Measurements from ENCODE around the gene FGFR4. TPM values are rescaled to one million over a fixed set of nuclear protein-coding genes. Genes with fewer than 3 reads are reported as not detected.

The FGFR4 gene
- 0.29 TPM for polyA plus RNA-seq (2013)

DNA sequence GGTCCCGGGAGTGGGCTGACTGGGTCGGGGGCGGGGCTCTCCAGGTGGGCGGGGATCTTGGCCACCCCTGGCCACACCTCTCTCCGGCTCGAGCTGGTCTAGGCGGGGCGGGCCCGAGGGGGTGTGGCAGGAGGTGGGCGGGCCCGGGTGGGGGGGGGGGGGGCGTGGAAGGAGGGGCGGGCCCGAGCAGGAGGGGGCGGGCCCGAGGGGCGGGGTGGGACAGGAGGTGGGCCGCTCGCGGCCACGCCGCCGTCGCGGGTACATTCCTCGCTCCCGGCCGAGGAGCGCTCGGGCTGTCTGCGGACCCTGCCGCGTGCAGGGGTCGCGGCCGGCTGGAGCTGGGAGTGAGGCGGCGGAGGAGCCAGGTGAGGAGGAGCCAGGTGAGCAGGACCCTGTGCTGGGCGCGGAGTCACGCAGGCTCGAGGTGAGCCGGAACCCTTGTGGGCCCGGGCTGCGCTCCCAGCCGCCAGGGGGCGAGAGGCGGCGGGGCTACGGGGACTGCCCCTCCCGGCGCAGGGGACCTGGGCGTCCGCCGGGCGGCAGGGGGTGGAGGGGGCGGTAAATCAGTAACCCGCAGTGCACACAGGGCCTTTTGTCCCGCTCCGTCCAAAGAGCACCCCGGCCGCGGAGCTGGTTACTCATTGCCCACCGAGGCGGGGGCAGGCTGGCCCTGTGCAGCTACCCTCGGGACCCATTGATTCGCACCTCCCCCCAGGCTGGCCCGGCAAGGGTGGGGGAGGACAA lies at the start of gene FGFR4:
FGFR4 (plus strand) TSS at position 262 of the 744 bp plus-strand sequence. CDS start 2,688 bp downstream, outside the sequence.
- H3K4me1 ChIP-seq (ENCODE audit: control extremely low read depth in 1 of 4, control insufficient read depth in 4 of 4, insufficient read depth in 4 of 4, low read length in 3 of 4) = peaks cover 0 to 15% (median 12%) of the 10 kb centered on the region in 4 experiments
- ChIA-PET POLR2A (interaction anchor here (0.6 kb wide), 1 partner anchor 146 kb away, joined by 3 read pairs; no protein-coding TSS in a partner anchor), CTCF (interaction anchor here (0.6 to 3.7 kb wide), 10 partner anchors 12 to 426 kb away, joined by 3 to 15 read pairs (median 6); no protein-coding TSS in a partner anchor)
- H3K36me3 ChIP-seq (ENCODE audit: control insufficient read depth in 4 of 4, insufficient read depth in 4 of 4, low read length in 3 of 4) = no peaks in the 10 kb centered on the region
- no peaks in the 10 kb centered on the region for H3K9me3 ChIP-seq (ENCODE audit: control extremely low read depth in 1 of 5, control insufficient read depth in 4 of 5, insufficient read depth in 2 of 5, low read depth in 1 of 5, low read length in 4 of 5)
- WGBS (ENCODE audit: insufficient coverage) = 2% methylated on average over 27 of the region's 68 CpGs
- DNase-seq = peak; percentile 71 to 79 (median 74)
- H3K4me3 ChIP-seq (ENCODE audit: control insufficient read depth in 1 of 7, extremely low read depth in 1 of 7, insufficient read depth in 4 of 7, low read depth in 2 of 7, low read length in 6 of 7) = peak within 1 kb of the TSS in 6 of 7 experiments; percentile 19 to 72 (median 48)
- no peak within 1 kb of the TSS for H3K27ac ChIP-seq (ENCODE audit: insufficient read depth in 1 of 2, low read depth in 1 of 2, low read length in 2 of 2, poor library complexity in 1 of 2, severe bottlenecking in 2 of 2)
- H3K27me3 ChIP-seq (replicated peaks in 2 of 5; ENCODE audit: control insufficient read depth in 4 of 5, insufficient read depth in 5 of 5, low read length in 4 of 5) = peaks cover 0 to 29% (median 9%) of the 10 kb centered on the region in 5 experiments

- ChIA-PET POLR2A (no interaction called here), CTCF (no interaction called here)
- Histone ChIP-seq H3K27ac (ENCODE audit: insufficient read depth in 1 of 2, low read depth in 1 of 2, low read length in 2 of 2, poor library complexity in 1 of 2, severe bottlenecking in 2 of 2) (no peak overlapping the region), H3K27me3 (replicated peaks in 2 of 5; ENCODE audit: control insufficient read depth in 4 of 5, insufficient read depth in 5 of 5, low read length in 4 of 5) (no peaks in the 10 kb centered on the region), H3K4me3 (ENCODE audit: control insufficient read depth in 1 of 7, extremely low read depth in 1 of 7, insufficient read depth in 4 of 7, low read depth in 2 of 7, low read length in 6 of 7) (no peak overlapping the region), H3K9me3 (ENCODE audit: control extremely low read depth in 1 of 5, control insufficient read depth in 4 of 5, insufficient read depth in 2 of 5, low read depth in 1 of 5, low read length in 4 of 5) (no peaks in the 10 kb centered on the region), H3K36me3 (ENCODE audit: control insufficient read depth in 4 of 4, insufficient read depth in 4 of 4, low read length in 3 of 4) (peaks cover 8 to 45% (median 24%) of the 10 kb centered on the region in 4 experiments), H3K4me1 (ENCODE audit: control extremely low read depth in 1 of 4, control insufficient read depth in 4 of 4, insufficient read depth in 4 of 4, low read length in 3 of 4) (no peaks in the 10 kb centered on the region)
- no peak for DNase-seq
- WGBS (ENCODE audit: insufficient coverage) = 93% methylated on average over 4 of the region's 5 CpGs
These were observed 49.8 kb upstream of the FGFR4 start for GRCh38 chr5:177036921-177037320.

GRCh38 chr5:177040814-177041420 lies 45.8 kb upstream of the FGFR4 start:
- no peak overlapping the region for H3K27ac ChIP-seq (ENCODE audit: insufficient read depth in 1 of 2, low read depth in 1 of 2, low read length in 2 of 2, poor library complexity in 1 of 2, severe bottlenecking in 2 of 2)
- H3K4me1 ChIP-seq (ENCODE audit: control extremely low read depth in 1 of 4, control insufficient read depth in 4 of 4, insufficient read depth in 4 of 4, low read length in 3 of 4) = no peaks in the 10 kb centered on the region
- H3K4me3 ChIP-seq (ENCODE audit: control insufficient read depth in 1 of 7, extremely low read depth in 1 of 7, insufficient read depth in 4 of 7, low read depth in 2 of 7, low read length in 6 of 7) = no peak overlapping the region
- no peak for DNase-seq
- H3K27me3 ChIP-seq (replicated peaks in 2 of 5; ENCODE audit: control insufficient read depth in 4 of 5, insufficient read depth in 5 of 5, low read length in 4 of 5) = no peaks in the 10 kb centered on the region
- POLR2A ChIA-PET = no interaction called here
- CTCF ChIA-PET = no interaction called here
- H3K9me3 ChIP-seq (ENCODE audit: control extremely low read depth in 1 of 5, control insufficient read depth in 4 of 5, insufficient read depth in 2 of 5, low read depth in 1 of 5, low read length in 4 of 5) = no peaks in the 10 kb centered on the region
- peaks cover 8 to 69% (median 38%) of the 10 kb centered on the region in 4 experiments for H3K36me3 ChIP-seq (ENCODE audit: control insufficient read depth in 4 of 4, insufficient read depth in 4 of 4, low read length in 3 of 4)
- 100% methylated on average over 3 of the region's 3 CpGs for WGBS (ENCODE audit: insufficient coverage)

- no peaks in the 10 kb centered on the region for H3K27me3 ChIP-seq (replicated peaks in 2 of 5; ENCODE audit: control insufficient read depth in 4 of 5, insufficient read depth in 5 of 5, low read length in 4 of 5)
- H3K4me3 ChIP-seq (ENCODE audit: control insufficient read depth in 1 of 7, extremely low read depth in 1 of 7, insufficient read depth in 4 of 7, low read depth in 2 of 7, low read length in 6 of 7) = no peak overlapping the region
- H3K4me1 ChIP-seq (ENCODE audit: control extremely low read depth in 1 of 4, control insufficient read depth in 4 of 4, insufficient read depth in 4 of 4, low read length in 3 of 4) = no peaks in the 10 kb centered on the region
- no peaks in the 10 kb centered on the region for H3K9me3 ChIP-seq (ENCODE audit: control extremely low read depth in 1 of 5, control insufficient read depth in 4 of 5, insufficient read depth in 2 of 5, low read depth in 1 of 5, low read length in 4 of 5)
- peaks cover 5 to 61% (median 38%) of the 10 kb centered on the region in 4 experiments for H3K36me3 ChIP-seq (ENCODE audit: control insufficient read depth in 4 of 4, insufficient read depth in 4 of 4, low read length in 3 of 4)
- WGBS (ENCODE audit: insufficient coverage) = 100% methylated on average over 1 of the region's 2 CpGs
- no peak overlapping the region for H3K27ac ChIP-seq (ENCODE audit: insufficient read depth in 1 of 2, low read depth in 1 of 2, low read length in 2 of 2, poor library complexity in 1 of 2, severe bottlenecking in 2 of 2)
- no peak for DNase-seq
- POLR2A ChIA-PET = no interaction called here
- CTCF ChIA-PET = no interaction called here
These were observed 44.8 kb upstream of the FGFR4 start for GRCh38 chr5:177041936-177042335.

DNA sequence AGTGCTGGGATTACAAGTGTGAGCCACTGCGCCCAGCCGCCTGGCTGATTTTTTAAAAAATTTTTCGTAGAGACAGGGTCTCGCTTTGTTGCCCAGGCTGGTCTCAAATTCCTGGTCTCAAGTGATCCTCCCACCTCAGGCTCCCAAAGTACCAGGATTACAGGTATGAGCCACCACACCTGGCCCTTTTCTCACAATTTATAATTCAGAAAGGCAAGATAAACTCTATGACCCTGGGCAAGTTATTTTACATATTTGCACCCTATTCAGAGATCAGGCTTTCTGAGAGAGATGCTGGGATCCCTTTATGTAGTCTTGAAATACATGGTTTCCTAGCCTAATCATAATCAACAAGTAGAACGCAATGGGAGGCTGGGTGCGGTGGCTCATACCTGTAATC lies 43.6 kb upstream of the FGFR4 start:
- H3K27ac ChIP-seq (ENCODE audit: insufficient read depth in 1 of 2, low read depth in 1 of 2, low read length in 2 of 2, poor library complexity in 1 of 2, severe bottlenecking in 2 of 2) = no peak overlapping the region
- ChIA-PET CTCF (interaction anchor here (1.1 kb wide), 1 partner anchor 106 kb away, joined by 3 read pairs; no protein-coding TSS in a partner anchor), POLR2A (no interaction called here)
- peaks cover 5 to 53% (median 41%) of the 10 kb centered on the region in 4 experiments for H3K36me3 ChIP-seq (ENCODE audit: control insufficient read depth in 4 of 4, insufficient read depth in 4 of 4, low read length in 3 of 4)
- H3K4me3 ChIP-seq (ENCODE audit: control insufficient read depth in 1 of 7, extremely low read depth in 1 of 7, insufficient read depth in 4 of 7, low read depth in 2 of 7, low read length in 6 of 7) = no peak overlapping the region
- no peak for DNase-seq
- H3K4me1 ChIP-seq (ENCODE audit: control extremely low read depth in 1 of 4, control insufficient read depth in 4 of 4, insufficient read depth in 4 of 4, low read length in 3 of 4) = no peaks in the 10 kb centered on the region
- H3K27me3 ChIP-seq (replicated peaks in 2 of 5; ENCODE audit: control insufficient read depth in 4 of 5, insufficient read depth in 5 of 5, low read length in 4 of 5) = no peaks in the 10 kb centered on the region
- H3K9me3 ChIP-seq (ENCODE audit: control extremely low read depth in 1 of 5, control insufficient read depth in 4 of 5, insufficient read depth in 2 of 5, low read depth in 1 of 5, low read length in 4 of 5) = no peaks in the 10 kb centered on the region
- WGBS (ENCODE audit: insufficient coverage) = 98% methylated on average over 6 of the region's 6 CpGs

DNA sequence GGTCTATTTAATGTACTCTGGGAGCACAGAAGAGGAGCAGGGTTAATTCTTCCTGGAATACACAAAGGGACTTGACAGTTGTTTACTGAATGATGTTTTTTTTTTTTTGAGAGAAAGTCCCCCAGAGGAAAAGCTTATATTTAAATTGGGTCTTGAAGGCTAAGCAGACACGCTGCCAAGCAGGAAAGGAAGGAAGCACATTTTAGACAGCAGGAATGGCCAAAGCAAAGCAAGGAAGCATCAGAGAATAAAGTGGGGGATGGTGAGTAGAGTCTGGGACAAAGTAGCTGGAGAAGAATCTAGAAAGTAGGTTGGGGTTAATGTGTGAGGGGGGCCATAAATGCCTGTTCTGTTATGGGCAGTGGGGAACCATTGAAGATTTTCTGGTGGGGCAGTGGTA lies 42.8 kb upstream of the FGFR4 start:
- H3K9me3 ChIP-seq (ENCODE audit: control extremely low read depth in 1 of 5, control insufficient read depth in 4 of 5, insufficient read depth in 2 of 5, low read depth in 1 of 5, low read length in 4 of 5) = no peaks in the 10 kb centered on the region
- H3K27ac ChIP-seq (ENCODE audit: insufficient read depth in 1 of 2, low read depth in 1 of 2, low read length in 2 of 2, poor library complexity in 1 of 2, severe bottlenecking in 2 of 2) = peak overlapping the region in 1 of 2 experiments; percentile 34
- WGBS (ENCODE audit: insufficient coverage) = 56% methylated on average over 1 of the region's 1 CpG
- H3K27me3 ChIP-seq (replicated peaks in 2 of 5; ENCODE audit: control insufficient read depth in 4 of 5, insufficient read depth in 5 of 5, low read length in 4 of 5) = no peaks in the 10 kb centered on the region
- POLR2A ChIA-PET = no interaction called here
- H3K36me3 ChIP-seq (ENCODE audit: control insufficient read depth in 4 of 4, insufficient read depth in 4 of 4, low read length in 3 of 4) = peaks cover 5 to 52% (median 43%) of the 10 kb centered on the region in 4 experiments
- CTCF ChIA-PET = interaction anchor here (1.0 to 1.3 kb wide), 2 partner anchors 10 to 28 kb away, joined by 3 to 7 read pairs; no protein-coding TSS in a partner anchor
- no peak overlapping the region for H3K4me3 ChIP-seq (ENCODE audit: control insufficient read depth in 1 of 7, extremely low read depth in 1 of 7, insufficient read depth in 4 of 7, low read depth in 2 of 7, low read length in 6 of 7)
- no peaks in the 10 kb centered on the region for H3K4me1 ChIP-seq (ENCODE audit: control extremely low read depth in 1 of 4, control insufficient read depth in 4 of 4, insufficient read depth in 4 of 4, low read length in 3 of 4)
- no peak for DNase-seq

DNA sequence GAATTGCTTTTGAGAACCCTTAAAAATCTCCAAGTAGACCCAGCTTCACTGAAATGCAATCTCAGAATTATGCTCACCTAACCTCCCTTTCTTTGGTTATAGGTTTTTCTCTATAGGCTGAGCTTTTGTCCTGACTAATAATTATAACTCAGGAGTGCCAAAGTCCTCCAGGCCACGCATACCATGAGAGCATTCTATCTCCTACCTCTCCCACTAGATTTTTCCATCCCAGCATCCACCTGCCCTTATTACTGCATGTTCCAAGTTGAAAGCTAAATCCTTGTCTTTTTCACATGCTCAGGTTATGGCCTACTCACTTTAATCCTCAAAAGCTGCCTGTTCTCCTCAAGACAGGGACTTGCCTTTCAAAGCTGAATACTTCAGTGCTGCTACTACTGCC lies 42.1 kb upstream of the FGFR4 start:
- WGBS (ENCODE audit: insufficient coverage) = 100% methylated on average over 1 of the region's 1 CpG
- no peak for DNase-seq
- H3K4me3 ChIP-seq (ENCODE audit: control insufficient read depth in 1 of 7, extremely low read depth in 1 of 7, insufficient read depth in 4 of 7, low read depth in 2 of 7, low read length in 6 of 7) = no peak overlapping the region
- no peak overlapping the region for H3K27ac ChIP-seq (ENCODE audit: insufficient read depth in 1 of 2, low read depth in 1 of 2, low read length in 2 of 2, poor library complexity in 1 of 2, severe bottlenecking in 2 of 2)
- ChIA-PET POLR2A (no interaction called here), CTCF (interaction anchor here (1.0 to 1.3 kb wide), 2 partner anchors 11 to 27 kb away, joined by 3 to 7 read pairs; no protein-coding TSS in a partner anchor)
- no peaks in the 10 kb centered on the region for H3K4me1 ChIP-seq (ENCODE audit: control extremely low read depth in 1 of 4, control insufficient read depth in 4 of 4, insufficient read depth in 4 of 4, low read length in 3 of 4)
- H3K36me3 ChIP-seq (ENCODE audit: control insufficient read depth in 4 of 4, insufficient read depth in 4 of 4, low read length in 3 of 4) = peaks cover 7 to 53% (median 46%) of the 10 kb centered on the region in 4 experiments
- H3K27me3 ChIP-seq (replicated peaks in 2 of 5; ENCODE audit: control insufficient read depth in 4 of 5, insufficient read depth in 5 of 5, low read length in 4 of 5) = no peaks in the 10 kb centered on the region
- H3K9me3 ChIP-seq (ENCODE audit: control extremely low read depth in 1 of 5, control insufficient read depth in 4 of 5, insufficient read depth in 2 of 5, low read depth in 1 of 5, low read length in 4 of 5) = no peaks in the 10 kb centered on the region
